Measurements from ENCODE around the gene ALG1.

DNA sequence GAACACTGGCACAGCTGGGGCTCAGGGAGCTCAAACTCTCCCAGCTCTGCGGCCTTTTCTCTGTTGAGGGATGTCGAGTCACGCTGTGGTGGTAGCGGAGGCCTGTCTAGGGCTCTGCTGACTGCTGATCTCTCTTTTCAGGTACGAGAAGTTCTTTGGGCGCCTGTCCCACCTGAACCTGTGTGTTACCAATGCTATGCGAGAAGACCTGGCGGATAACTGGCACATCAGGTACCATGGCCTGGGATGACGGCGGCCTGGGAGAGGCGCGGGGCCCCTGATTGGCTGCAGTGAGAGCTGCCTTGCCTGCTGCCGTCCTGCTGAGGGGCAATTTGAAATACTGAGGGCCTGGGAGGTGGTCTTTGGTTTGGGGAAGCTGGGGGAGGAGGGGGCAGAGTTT is 5.7 kb downstream of the ALG1 start:
- TF ChIP-seq NFRKB (IDR thresholded peaks at IDR 0.05) (no peak), FOXM1 (IDR thresholded peaks at IDR 0.05; ENCODE audit: borderline replicate concordance) (no peak), ELF4 (IDR thresholded peaks at IDR 0.05) (no peak), HDGF (IDR thresholded peaks at IDR 0.05; ENCODE audit: borderline replicate concordance) (no peak), TARDBP (IDR thresholded peaks at IDR 0.05) (no peak), SUZ12 (IDR thresholded peaks at IDR 0.05) (no peak), ZNF384 (IDR thresholded peaks at IDR 0.05) (no peak), SP1 (IDR thresholded peaks at IDR 0.05) (no peak), L3MBTL2 (conservative IDR thresholded peaks at IDR 0.05) (no peak), BHLHE40 (IDR thresholded peaks at IDR 0.05; ENCODE audit: borderline replicate concordance) (no peak), ARNT (IDR thresholded peaks at IDR 0.05) (no peak)
- TF ChIP-seq, protein P1, sequence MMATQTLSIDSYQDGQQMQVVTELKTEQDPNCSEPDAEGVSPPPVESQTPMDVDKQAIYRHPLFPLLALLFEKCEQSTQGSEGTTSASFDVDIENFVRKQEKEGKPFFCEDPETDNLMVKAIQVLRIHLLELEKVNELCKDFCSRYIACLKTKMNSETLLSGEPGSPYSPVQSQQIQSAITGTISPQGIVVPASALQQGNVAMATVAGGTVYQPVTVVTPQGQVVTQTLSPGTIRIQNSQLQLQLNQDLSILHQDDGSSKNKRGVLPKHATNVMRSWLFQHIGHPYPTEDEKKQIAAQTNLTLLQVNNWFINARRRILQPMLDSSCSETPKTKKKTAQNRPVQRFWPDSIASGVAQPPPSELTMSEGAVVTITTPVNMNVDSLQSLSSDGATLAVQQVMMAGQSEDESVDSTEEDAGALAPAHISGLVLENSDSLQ (IDR thresholded peaks at IDR 0.05) = no peak
